HG03469 (cell line): ENCODE results near the gene C1orf159.

ENCODE experiments used
- ATAC-seq: cut with Tn5 transposase; IDR thresholded peaks from one replicate; pipeline ENCODE4 v1.9.1; 2021; ENCODE audit warnings: mild to moderate bottlenecking, moderate library complexity, moderate number of reproducible peaks; ENCODE audit not compliant: unreplicated experiment

The C1orf159 gene

GRCh38 chr1:1094981-1095380, 20.9 kb downstream of the C1orf159 start:
- no peak for ATAC-seq

GRCh38 chr1:1093610-1093943, 22.3 kb downstream of the C1orf159 start:
- no peak for ATAC-seq

- no peak for ATAC-seq
These were observed 22.8 kb downstream of the C1orf159 start for GRCh38 chr1:1092894-1093609.

- no peak for ATAC-seq
These were observed 23.6 kb downstream of the C1orf159 start for GRCh38 chr1:1092149-1092855.

GRCh38 chr1:1091344-1092148, 24.3 kb downstream of the C1orf159 start:
- ATAC-seq: no peak

GRCh38 chr1:1090424-1091343, 25.2 kb downstream of the C1orf159 start:
- ATAC-seq: no peak

- no peak for ATAC-seq
These were observed 26.0 kb downstream of the C1orf159 start for GRCh38 chr1:1089731-1090423.

GRCh38 chr1:1088801-1089680, 26.8 kb downstream of the C1orf159 start:
- ATAC-seq: no peak

GRCh38 chr1:1088029-1088800, 27.7 kb downstream of the C1orf159 start:
- ATAC-seq: no peak

GRCh38 chr1:1087351-1088028, 28.4 kb downstream of the C1orf159 start:
- no peak for ATAC-seq

GRCh38 chr1:1086911-1087341, 29.0 kb downstream of the C1orf159 start:
- ATAC-seq: no peak

- ATAC-seq: no peak
These were observed 29.7 kb downstream of the C1orf159 start for GRCh38 chr1:1085911-1086841.

- no peak for ATAC-seq
These were observed 30.6 kb downstream of the C1orf159 start for GRCh38 chr1:1085171-1085841.

- ATAC-seq: no peak
These were observed 31.3 kb downstream of the C1orf159 start for GRCh38 chr1:1084372-1085170.
